ENCODE measurements around the gene ADGRD1.

GRCh38 chr12:131124487-131125280 is 171.0 kb downstream of the ADGRD1 start:
- TF ChIP-seq POLR2A (IDR thresholded peaks at IDR 0.05) (no peak), POLR2AphosphoS5 (IDR thresholded peaks at IDR 0.05) (no peak)

Data from breast epithelium (tissue), 3 donors.